Skin epidermis (tissue), 12 donors: ENCODE results near the gene TMEM185B.
A peak's percentile ranks its signal among the peaks of the same experiment; 100 is the strongest.
"Not testable (repeated sequence)": the region's sequence is repeated elsewhere in the genome, so short reads cannot be mapped to it uniquely, and the experiment has no call there.

Source experiments
- H3K27ac ChIP-seq, 21 experiments: fragments of 200-600 bp; sonication (generic) in 11 of 21; one replicate each; pipeline ENCODE4 v1.5.0; 2020; ENCODE audit warnings: mild to moderate bottlenecking in 3 of 21, inconsistent platforms in 2 of 21, moderate library complexity in 2 of 21
- H3K4me3 ChIP-seq, 7 experiments: fragments of 200-600 bp; sonication (generic) in 2 of 7; one replicate each; pipeline ENCODE4 v1.5.0; 2020; ENCODE audit warnings: inconsistent platforms in 2 of 7, mild to moderate bottlenecking in 2 of 7, moderate library complexity in 1 of 7

The TMEM185B gene

DNA sequence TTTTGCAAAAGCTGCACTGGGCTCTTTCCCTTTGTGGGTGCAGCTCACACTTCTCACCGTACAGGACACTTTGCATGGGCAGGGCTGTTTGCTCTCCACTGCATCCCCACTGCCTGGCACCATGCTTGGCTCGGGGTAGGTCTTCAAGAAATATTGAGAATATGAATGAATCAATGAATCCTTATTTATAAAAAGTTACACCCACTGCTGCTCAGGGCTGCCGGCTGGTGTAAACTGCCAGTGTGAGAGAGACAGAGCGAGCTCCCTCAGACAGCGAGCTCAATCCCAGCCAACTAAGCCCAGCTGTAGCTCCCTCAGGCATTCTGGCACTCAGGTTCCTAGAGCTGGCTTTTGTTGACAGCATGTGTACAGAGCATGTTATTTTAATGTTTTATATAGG, 3.4 kb downstream of the TMEM185B start:
- Histone ChIP-seq H3K27ac (no peak overlapping the region), H3K4me3 (no peak overlapping the region)

GRCh38 chr2:120219291-120219690, 3.9 kb downstream of the TMEM185B start:
- H3K4me3 ChIP-seq, result no peak overlapping the region
- H3K27ac ChIP-seq, result no peak overlapping the region

DNA sequence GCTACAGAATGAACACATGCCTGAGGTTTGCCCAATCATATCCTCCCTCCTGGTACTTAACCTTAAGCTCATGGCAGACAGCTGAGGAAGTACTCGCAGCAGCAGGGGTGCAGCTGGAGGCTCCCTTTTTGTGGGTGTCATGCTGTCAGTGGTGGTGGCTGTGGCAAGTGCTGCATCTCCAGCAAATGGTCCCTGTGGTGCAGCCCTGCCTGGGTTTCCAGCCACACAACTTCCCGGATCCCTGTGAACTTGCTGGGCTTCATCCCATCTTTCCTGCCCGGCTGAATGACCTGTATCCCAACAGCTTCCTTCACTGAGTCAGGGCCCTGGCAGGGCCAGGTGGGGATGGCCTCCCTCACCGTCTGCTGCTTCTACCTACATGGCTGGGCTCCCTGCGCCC, 5.0 kb downstream of the TMEM185B start:
- H3K4me3 ChIP-seq, result no peak overlapping the region
- no peak overlapping the region for H3K27ac ChIP-seq

GRCh38 chr2:120210270-120210693, 12.9 kb downstream of the TMEM185B start:
- peak overlapping the region in 3 of 21 experiments; percentile 12 to 49 (median 44) for H3K27ac ChIP-seq
- no peak overlapping the region for H3K4me3 ChIP-seq

GRCh38 chr2:120209427-120210269, 13.6 kb downstream of the TMEM185B start:
- peak overlapping the region in 3 of 21 experiments; percentile 12 to 49 (median 44) for H3K27ac ChIP-seq

DNA sequence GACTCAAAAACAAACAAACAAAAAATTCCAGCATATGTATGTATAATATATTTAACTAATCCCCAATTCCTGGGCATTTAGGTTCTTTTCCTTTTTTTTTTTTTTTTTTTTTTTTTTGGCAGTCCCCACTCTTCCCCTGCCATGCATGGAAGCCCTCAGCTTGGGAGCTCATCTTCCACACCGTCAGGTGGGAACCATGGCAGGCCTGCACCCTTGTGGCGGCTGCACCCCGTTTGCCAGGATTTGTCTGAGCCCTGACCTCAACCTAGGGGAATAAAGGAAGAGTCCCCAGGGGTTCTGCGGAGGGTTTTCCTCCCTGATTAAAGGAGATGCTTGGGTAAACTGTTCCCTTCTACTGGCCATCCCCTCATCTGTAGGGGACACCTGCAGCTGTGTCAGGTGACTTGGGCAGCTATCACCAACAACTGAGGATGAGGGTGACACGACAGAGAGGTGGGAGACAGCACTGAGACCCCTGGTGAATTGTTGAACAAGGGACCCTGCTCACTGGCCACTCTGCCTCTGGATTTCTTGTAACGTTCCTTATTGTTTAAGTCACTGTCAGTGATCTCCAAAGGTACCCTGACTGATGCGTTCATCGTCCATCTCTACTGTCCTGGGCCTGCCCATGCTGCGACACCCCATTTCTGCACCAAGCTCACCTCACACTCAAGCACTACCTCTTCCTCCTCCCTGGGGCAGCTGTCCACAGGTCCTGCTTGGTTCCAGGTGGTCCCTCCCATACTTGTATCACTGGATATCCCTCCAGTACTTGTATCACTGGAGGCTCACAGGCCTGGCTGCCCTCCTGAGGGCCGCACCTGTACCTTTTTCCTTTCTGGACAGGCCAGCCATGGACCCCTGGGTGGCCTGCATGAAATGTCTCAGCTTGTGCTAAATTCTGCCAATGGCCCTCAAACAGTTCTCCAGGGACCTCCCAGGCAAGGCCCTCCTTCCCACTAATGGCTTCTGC, 14.5 kb downstream of the TMEM185B start:
- no peak overlapping the region for H3K27ac ChIP-seq
- H3K4me3 ChIP-seq, result no peak overlapping the region

More at GRCh38 chr2:120209427-120210269, 13.6 kb downstream of the TMEM185B start:
- no peak overlapping the region for H3K4me3 ChIP-seq

- Histone ChIP-seq H3K4me3 (no peak overlapping the region), H3K27ac (no peak overlapping the region)
Observed at GRCh38 chr2:120206022-120206581, 17.1 kb downstream of the TMEM185B start.

GRCh38 chr2:120204945-120205670, 18.1 kb downstream of the TMEM185B start:
- no peak overlapping the region for H3K4me3 ChIP-seq
- H3K27ac ChIP-seq, result no peak overlapping the region

DNA sequence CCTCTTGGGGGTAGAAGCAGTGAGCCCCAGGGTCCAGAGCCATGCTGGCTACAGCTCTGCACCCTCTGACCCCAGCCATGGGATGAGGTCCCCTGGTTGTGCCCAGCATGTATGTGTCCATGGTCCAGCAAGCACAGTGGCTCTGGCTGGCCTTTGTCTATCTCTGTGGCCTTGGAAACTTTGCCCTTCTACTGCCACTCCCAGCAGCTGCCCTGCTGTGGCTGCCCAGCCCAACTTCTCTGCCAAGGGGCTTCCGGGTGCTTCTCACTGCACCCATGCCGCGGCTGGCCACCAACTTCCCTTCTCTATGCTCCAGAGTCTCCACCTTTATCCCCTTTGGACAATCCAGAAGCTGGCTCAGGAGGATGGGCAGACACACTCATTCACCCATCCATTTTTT, 18.8 kb downstream of the TMEM185B start:
- H3K4me3 ChIP-seq, result no peak overlapping the region

DNA sequence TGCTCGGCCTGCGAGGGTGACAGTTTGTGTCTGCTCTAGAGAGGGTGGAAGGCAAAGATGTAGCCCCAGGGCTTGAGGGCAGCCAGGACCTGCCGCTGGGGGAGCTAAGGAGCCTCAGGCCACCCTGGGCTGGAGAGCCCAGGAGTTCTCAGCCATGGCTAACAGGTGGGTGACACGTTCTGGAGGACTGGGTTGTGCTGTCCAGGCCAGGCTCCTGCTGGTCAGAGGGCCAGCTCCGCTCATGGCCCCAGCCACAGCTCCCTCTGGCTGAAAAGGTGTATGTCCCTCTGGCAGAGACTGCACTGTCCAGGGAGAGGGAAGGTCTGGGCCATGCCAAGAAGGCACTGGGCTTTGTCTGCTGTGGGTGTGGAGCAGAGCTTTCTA, 19.2 kb downstream of the TMEM185B start:
- H3K27ac ChIP-seq, result peak overlapping the region in 1 of 21 experiments; percentile 31
- no peak overlapping the region for H3K4me3 ChIP-seq

More for the DNA sequence above, 18.8 kb downstream of the TMEM185B start:
- H3K27ac ChIP-seq, result no peak overlapping the region

- no peak overlapping the region for H3K4me3 ChIP-seq
- H3K27ac ChIP-seq, result peak overlapping the region in 2 of 21 experiments; percentile 1 to 31
Observed at GRCh38 chr2:120203251-120204021, 19.8 kb downstream of the TMEM185B start.

DNA sequence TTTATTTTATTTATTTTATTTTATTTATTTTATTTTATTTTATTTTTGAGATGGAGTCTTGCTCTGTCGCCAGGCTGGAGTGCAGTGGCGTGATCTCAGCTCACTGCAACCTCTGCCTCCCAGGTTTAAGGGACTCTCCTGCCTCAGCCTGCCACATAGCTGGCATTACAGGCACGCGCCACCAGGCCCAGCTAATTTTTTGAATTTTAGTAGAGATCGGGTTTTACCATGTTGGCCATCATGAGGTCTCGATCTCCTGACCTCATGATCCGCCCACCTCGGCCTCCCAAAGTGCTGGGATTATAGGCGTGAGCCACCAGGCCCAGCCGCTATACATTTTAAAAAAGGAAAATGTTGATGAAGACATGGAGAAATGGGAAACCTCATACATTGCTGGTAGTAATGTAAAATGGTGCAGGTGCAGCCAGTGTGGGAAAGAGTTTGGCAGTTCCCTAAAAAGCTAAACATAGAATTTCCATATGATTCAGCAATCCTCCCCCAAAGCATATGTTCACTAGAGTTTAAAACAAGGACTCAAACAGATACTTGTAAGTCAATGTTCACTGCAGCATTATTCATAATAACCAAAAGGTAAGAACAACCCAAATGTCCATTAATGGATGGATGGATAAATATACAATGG, 23.3 kb downstream of the TMEM185B start:
- not testable (repeated sequence) for H3K27ac ChIP-seq, H3K4me3 ChIP-seq

DNA sequence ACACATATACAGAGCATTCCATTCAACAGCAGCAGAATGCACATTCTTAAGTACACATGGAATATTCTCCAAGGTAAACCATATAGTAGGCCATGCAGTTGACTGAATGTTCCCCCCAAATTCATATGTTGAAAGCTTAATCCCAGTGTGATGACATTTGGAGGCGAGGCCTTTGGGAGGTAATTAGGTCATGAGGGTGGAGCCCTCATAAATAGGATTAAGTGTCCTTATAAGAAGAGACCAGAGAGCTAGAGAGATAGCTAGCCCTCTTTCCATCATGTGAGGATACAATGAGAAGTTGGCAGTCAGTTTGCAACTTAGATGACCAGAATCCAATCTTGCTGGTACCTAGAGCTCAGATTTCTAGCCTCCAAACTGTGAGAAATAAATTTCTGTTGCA, 27.6 kb downstream of the TMEM185B start:
- no peak overlapping the region for H3K4me3 ChIP-seq
- H3K27ac ChIP-seq, result no peak overlapping the region

DNA sequence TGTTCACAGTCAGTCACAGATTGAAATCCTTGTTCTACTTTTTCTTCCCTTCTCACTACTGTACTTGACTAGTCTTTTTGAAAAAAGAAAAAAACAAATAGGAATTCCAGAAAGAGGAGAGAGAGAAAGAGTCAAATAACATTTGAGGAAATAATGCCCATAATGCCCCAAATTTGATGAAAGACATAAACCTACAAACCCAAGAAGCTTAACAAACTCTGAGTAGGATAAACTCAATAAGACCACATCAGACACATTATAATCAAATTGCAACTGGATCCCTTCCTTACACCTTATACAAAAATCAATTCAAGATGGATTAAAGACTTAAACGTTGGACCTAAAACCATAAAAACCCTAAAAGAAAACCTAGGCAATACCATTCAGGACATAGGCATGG, 30.9 kb downstream of the TMEM185B start:
- Histone ChIP-seq H3K4me3 (no peak overlapping the region), H3K27ac (no peak overlapping the region)

DNA sequence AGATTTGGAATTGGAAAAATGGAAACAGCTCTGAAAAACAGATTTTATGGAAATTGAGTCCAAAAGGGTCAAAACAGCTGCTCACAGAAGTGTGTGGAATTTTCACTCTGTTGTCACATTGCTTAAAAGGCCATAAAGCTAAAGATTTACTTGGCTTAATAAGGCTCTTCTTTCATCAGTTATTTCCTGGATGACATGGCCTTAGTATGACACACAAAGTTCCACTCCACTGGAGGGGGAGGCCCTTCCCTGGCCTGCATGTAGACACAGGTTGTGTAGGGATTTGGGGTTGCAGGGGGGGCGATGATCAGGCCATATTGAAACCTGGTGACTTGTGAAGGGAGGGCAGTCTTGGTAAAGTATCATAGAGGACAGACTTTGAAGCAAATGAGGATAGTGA, 34.0 kb downstream of the TMEM185B start:
- H3K27ac ChIP-seq, result no peak overlapping the region
- no peak overlapping the region for H3K4me3 ChIP-seq

DNA sequence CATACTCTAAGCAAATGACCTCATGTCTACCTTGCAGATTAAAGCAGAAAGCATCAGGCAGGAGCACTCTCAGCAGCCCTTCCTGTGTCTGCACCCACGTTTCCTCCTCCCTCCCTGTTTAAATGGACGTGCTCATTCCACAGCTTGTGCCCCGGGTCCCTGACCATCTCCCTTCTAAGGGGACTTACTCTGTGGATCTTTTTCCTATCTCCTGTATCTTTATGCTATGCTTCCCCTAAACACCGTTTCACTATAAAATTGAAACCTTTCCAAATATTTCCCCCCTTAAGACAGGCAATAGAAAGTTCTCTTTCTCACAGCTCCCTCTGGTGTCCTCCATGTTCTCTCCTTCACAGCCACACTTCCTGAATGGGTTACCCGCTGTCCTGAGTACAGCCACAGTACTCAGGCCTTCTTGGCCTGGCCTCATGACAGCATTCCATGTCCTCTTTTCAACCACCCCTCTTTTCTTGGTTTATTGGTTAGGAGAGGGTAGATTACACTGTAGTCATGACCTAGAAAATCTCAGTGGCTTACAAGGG, 41.1 kb downstream of the TMEM185B start:
- Histone ChIP-seq H3K27ac (peak overlapping the region in 1 of 21 experiments; percentile 3), H3K4me3 (no peak overlapping the region)

- no peak overlapping the region for H3K4me3 ChIP-seq
- no peak overlapping the region for H3K27ac ChIP-seq
Observed at GRCh38 chr2:120180066-120180465, 43.1 kb downstream of the TMEM185B start.

DNA sequence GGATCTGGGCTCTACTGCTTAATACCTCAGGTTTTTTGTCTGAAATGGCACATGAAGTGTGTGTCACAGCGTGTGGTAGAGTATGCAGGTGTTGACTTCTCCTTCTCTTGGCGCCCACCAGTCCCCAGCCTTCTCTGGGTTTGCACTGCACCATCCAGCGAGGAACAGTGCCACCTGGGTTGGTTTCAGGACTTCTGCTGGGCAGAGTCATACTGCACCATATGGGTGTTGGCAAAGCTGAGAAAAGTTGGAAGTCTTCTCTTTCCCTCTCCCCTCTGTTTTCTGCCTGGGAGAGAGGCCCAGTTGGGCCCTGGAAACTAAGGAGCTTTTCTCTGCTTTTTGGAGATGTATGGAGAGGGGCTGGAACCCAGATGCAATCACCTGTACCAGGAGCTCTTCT, 43.8 kb downstream of the TMEM185B start:
- Histone ChIP-seq H3K4me3 (no peak overlapping the region), H3K27ac (no peak overlapping the region)
